H1 (cell line): Measurements from ENCODE around the gene BCL2L12. TPM values are rescaled to one million over a fixed set of nuclear protein-coding genes. Genes with fewer than 3 reads are reported as not detected.

ENCODE experiments used
- CTCF ChIA-PET: fragments of 300-600 bp; sonication (Branson Sonifier 250); formaldehyde crosslinking; loops from one replicate; lab custom pipeline; 2021; ENCODE audit not compliant: partially characterized antibody; lab: Charles Lee
- POLR2A ChIA-PET: fragments of 300-600 bp; sonication (Branson Sonifier 250); formaldehyde crosslinking; loops from one replicate; lab custom pipeline; 2021; ENCODE audit warnings: inconsistent platforms; ENCODE audit not compliant: partially characterized antibody; lab: Charles Lee
- DNase-seq, 2 experiments: peaks; one replicate each; pipeline versions ENCODE4 v3.0.0 to v3.0.0-alpha.2; 2010 to 2022; ENCODE audit warnings: low spot score in 2 of 2, low read depth in 1 of 2, mixed read lengths in 1 of 2
- FAIRE-seq: peaks from 2 replicates; lab custom pipeline; 2011; peaks lifted over from hg19 to GRCh38; lab: Jason Lieb, UNC
- H2AFZ ChIP-seq: 2 replicates; pipeline ENCODE4 v1.8.1; 2012; ENCODE audit warnings: low read length, inconsistent platforms
- H2AK5ac ChIP-seq: 2 replicates; pipeline ENCODE4 v1.6.1; 2013; ENCODE audit warnings: low read depth, low read length
- H2BK120ac ChIP-seq: replicated peaks from 2 replicates; pipeline ENCODE3; 2013; ENCODE audit warnings: low read depth, low read length, inconsistent platforms
- H2BK12ac ChIP-seq: 2 replicates; pipeline ENCODE4 v1.6.1; 2013; ENCODE audit warnings: low read depth, low read length
- H2BK15ac ChIP-seq: 2 replicates; pipeline ENCODE4 v1.6.1; 2013; ENCODE audit warnings: low read length
- H2BK20ac ChIP-seq: 2 replicates; pipeline ENCODE4 v1.6.1; 2013; ENCODE audit warnings: low read length
- H2BK5ac ChIP-seq: 2 replicates; pipeline ENCODE4 v1.6.1; 2013; ENCODE audit warnings: low read depth, low read length
- H3K14ac ChIP-seq: 2 replicates; pipeline ENCODE4 v1.6.1; 2013; ENCODE audit warnings: inconsistent platforms; ENCODE audit not compliant: insufficient read length
- H3K18ac ChIP-seq: 2 replicates; pipeline ENCODE4 v1.6.1; 2013; ENCODE audit warnings: low read length; ENCODE audit errors: extremely low read depth
- H3K23ac ChIP-seq: 2 replicates; pipeline ENCODE4 v1.6.1; 2013; ENCODE audit warnings: inconsistent platforms; ENCODE audit not compliant: insufficient read length
- H3K23me2 ChIP-seq: 2 replicates; pipeline ENCODE4 v1.6.1; 2013; ENCODE audit warnings: low read depth, low read length
- H3K27ac ChIP-seq: 2 replicates; pipeline ENCODE4 v1.6.1; 2011; ENCODE audit warnings: low read depth, low read length, inconsistent platforms
- H3K27me3 ChIP-seq, 4 experiments: replicated peaks in 1 of 4; 1 replicate in 1 of 4; 2 replicates in 3 of 4; pipeline versions ENCODE4 v1.6.1 to v1.8.1; 2011 to 2013; ENCODE audit warnings: low read length in 3 of 4, mild to moderate bottlenecking in 3 of 4, inconsistent platforms in 2 of 4, mixed read lengths in 2 of 4, moderate library complexity in 1 of 4; ENCODE audit not compliant: control insufficient read depth in 3 of 4, insufficient read depth in 3 of 4; ENCODE audit errors: extremely low read depth in 1 of 4
- H3K36me3 ChIP-seq, 4 experiments: 2 replicates each; pipeline versions ENCODE4 v1.6.1 to v1.8.1; 2011 to 2013; ENCODE audit warnings: mild to moderate bottlenecking in 4 of 4, low read length in 3 of 4, moderate library complexity in 2 of 4, control low read depth in 1 of 4, inconsistent platforms in 1 of 4; ENCODE audit not compliant: insufficient read depth in 4 of 4, control insufficient read depth in 2 of 4
- H3K4ac ChIP-seq: replicated peaks from 2 replicates; pipeline ENCODE3; 2013; ENCODE audit warnings: low read length, low read depth, mixed read lengths, inconsistent platforms; ENCODE audit not compliant: insufficient read length
- H3K4me1 ChIP-seq, 4 experiments: replicated peaks in 1 of 4; 1 replicate in 1 of 4; 2 replicates in 3 of 4; pipeline versions ENCODE4 v1.6.1 to v1.8.1; 2011 to 2013; ENCODE audit warnings: low read length in 3 of 4, inconsistent platforms in 2 of 4, mixed read lengths in 1 of 4; ENCODE audit not compliant: insufficient read depth in 4 of 4, control insufficient read depth in 3 of 4
- H3K4me2 ChIP-seq, 2 experiments: 2 replicates each; pipeline versions ENCODE4 v1.6.1 to v1.8.1; 2011 to 2013; ENCODE audit warnings: low read depth in 2 of 2, low read length in 2 of 2, control low read depth in 1 of 2, inconsistent platforms in 1 of 2, mild to moderate bottlenecking in 1 of 2; ENCODE audit not compliant: insufficient read depth in 1 of 2
- H3K4me3 ChIP-seq, 4 experiments: fragments of 200-600, 300-600 bp in 1 of 4; sonication (generic), shearing (Covaris generic), sonication (Bioruptor Twin) in 1 of 4; 2 replicates each; pipeline versions ENCODE4 v1.5.1 to v1.8.1; 2011 to 2016; ENCODE audit warnings: low read length in 4 of 4, low read depth in 3 of 4, control low read depth in 2 of 4, inconsistent platforms in 2 of 4, mild to moderate bottlenecking in 2 of 4, mixed read lengths in 1 of 4, moderate library complexity in 1 of 4; ENCODE audit not compliant: insufficient read depth in 2 of 4; ENCODE audit errors: extremely low read depth in 1 of 4
- H3K56ac ChIP-seq: replicated peaks from 2 replicates; pipeline ENCODE3; 2013; ENCODE audit warnings: low read depth, mild to moderate bottlenecking, mixed read lengths, low read length, inconsistent platforms; ENCODE audit not compliant: insufficient read length
- H3K79me1 ChIP-seq: 2 replicates; pipeline ENCODE4 v1.6.1; 2013; ENCODE audit warnings: low read depth, low read length, control low read depth
- H3K79me2 ChIP-seq, 2 experiments: 2 replicates each; pipeline versions ENCODE4 v1.6.1 to v1.8.1; 2012 to 2013; ENCODE audit warnings: low read length in 2 of 2, mild to moderate bottlenecking in 2 of 2, inconsistent platforms in 1 of 2; ENCODE audit not compliant: insufficient read depth in 2 of 2, control insufficient read depth in 1 of 2
- H3K9ac ChIP-seq, 4 experiments: replicated peaks in 1 of 4; 1 replicate in 1 of 4; 2 replicates in 3 of 4; pipeline versions ENCODE4 v1.6.1 to v1.8.1; 2011 to 2013; ENCODE audit warnings: low read depth in 3 of 4, low read length in 3 of 4, control low read depth in 2 of 4, mild to moderate bottlenecking in 2 of 4, moderate library complexity in 2 of 4, inconsistent platforms in 1 of 4; ENCODE audit errors: extremely low read depth in 1 of 4
- H3K9me3 ChIP-seq, 2 experiments: 2 replicates each; pipeline versions ENCODE4 v1.6.1 to v1.8.1; 2012 to 2013; ENCODE audit warnings: mild to moderate bottlenecking in 2 of 2, moderate library complexity in 2 of 2, control low read depth in 1 of 2, inconsistent platforms in 1 of 2, low read depth in 1 of 2, low read length in 1 of 2, mixed read lengths in 1 of 2; ENCODE audit not compliant: insufficient read depth in 2 of 2
- H4K20me1 ChIP-seq, 2 experiments: replicated peaks in 1 of 2; 2 replicates each; pipeline versions ENCODE3 to v1.8.1; 2011 to 2013; ENCODE audit warnings: inconsistent platforms in 2 of 2, low read length in 2 of 2, mild to moderate bottlenecking in 1 of 2; ENCODE audit not compliant: insufficient read depth in 2 of 2, control insufficient read depth in 1 of 2
- H4K5ac ChIP-seq: 2 replicates; pipeline ENCODE4 v1.6.1; 2013; ENCODE audit warnings: low read length, low read depth, mixed read lengths, inconsistent platforms; ENCODE audit not compliant: insufficient read length
- H4K8ac ChIP-seq: 2 replicates; pipeline ENCODE4 v1.8.0; 2013; ENCODE audit warnings: mild to moderate bottlenecking, moderate library complexity, low read length, inconsistent platforms; ENCODE audit not compliant: insufficient read depth; ENCODE audit errors: extremely low read depth
- H4K91ac ChIP-seq: replicated peaks from 2 replicates; pipeline ENCODE3; 2013; ENCODE audit warnings: low read length, mixed read lengths, inconsistent platforms; ENCODE audit not compliant: insufficient read length
- KDM4A ChIP-seq: IDR thresholded peaks from one replicate; pipeline ENCODE4 v1.7.1; 2012; ENCODE audit warnings: low read depth, mild to moderate bottlenecking, moderate library complexity, low read length, inconsistent platforms; ENCODE audit not compliant: severe bottlenecking
- KDM5A ChIP-seq: fragments of 200-600 bp; IDR thresholded peaks from 2 replicates; pipeline ENCODE4 v1.7.1; 2012; ENCODE audit warnings: mild to moderate bottlenecking, low read length, inconsistent platforms, mixed read lengths
- NANOG ChIP-seq: IDR thresholded peaks from 2 replicates; pipeline ENCODE4 v1.6.1; 2011; ENCODE audit warnings: low read length, low read depth, mild to moderate bottlenecking, inconsistent platforms; ENCODE audit not compliant: insufficient read depth, poor library complexity, severe bottlenecking
- RAD21 ChIP-seq, 2 experiments: IDR thresholded peaks in 1 of 2; conservative IDR thresholded peaks in 1 of 2; 2 replicates each; pipeline ENCODE4 v1.6.1; 2011; ENCODE audit warnings: low read depth in 2 of 2, low read length in 2 of 2, improper control_type of control experiment in 1 of 2, inconsistent platforms in 1 of 2, mild to moderate bottlenecking in 1 of 2, moderate library complexity in 1 of 2
- RBBP5 ChIP-seq: IDR thresholded peaks from 2 replicates; pipeline ENCODE4 v1.7.1; 2012; ENCODE audit warnings: low read depth, mild to moderate bottlenecking, inconsistent platforms, low read length, moderate library complexity, borderline replicate concordance
- SUZ12 ChIP-seq: fragments of 200-600 bp; sonication (generic); IDR thresholded peaks from 2 replicates; pipeline ENCODE4 v1.6.1; 2012; ENCODE audit warnings: mild to moderate bottlenecking, inconsistent platforms, low read length, moderate library complexity, mixed read lengths
- TEAD4 ChIP-seq: IDR thresholded peaks from 2 replicates; pipeline ENCODE4 v1.6.1; 2012; ENCODE audit warnings: low read depth, low read length, inconsistent platforms, mixed read lengths
- USF2 ChIP-seq: IDR thresholded peaks from 2 replicates; pipeline ENCODE4 v1.6.1; 2011; ENCODE audit warnings: low read length, improper control_type of control experiment
- WGBS, 2 experiments: shearing (Covaris generic) in 1 of 2; methylation state at CpG; one replicate each; pipeline versions ENCODE4 v1.1.6 to v1.1.7; 2013 to 2015; ENCODE audit warnings: low lambda C conversion rate in 2 of 2, mixed read lengths in 2 of 2, inconsistent platforms in 1 of 2, low coverage in 1 of 2, missing lambda C conversion rate in 1 of 2; ENCODE audit not compliant: insufficient replicate concordance in 2 of 2, insufficient coverage in 1 of 2, insufficient read length in 1 of 2; ENCODE audit errors: extremely low coverage in 1 of 2, missing lambda C conversion rate in 1 of 2; 5-methylcytosine and 5-hydroxymethylcytosine counted together
- polyA plus RNA-seq, 7 experiments: library from polyadenylated mRNA; depleted of rRNA in 3 of 7; stranded (reverse) in 5 of 7; unstranded in 2 of 7; fragments of >200 nt in 5 of 7; fragments of 200-250 nt in 2 of 7; gene quantifications; 1 replicate in 5 of 7; 2 replicates in 1 of 7; 4 replicates in 1 of 7; pipeline versions ENCODE4 v1.2.1 to v1.2.3, GENCODE V29; 2011 to 2013; ENCODE audit warnings: missing spikeins in 2 of 7, mixed read lengths in 2 of 7
- total RNA-seq: library from RNA; stranded (reverse); fragmentation: NEBNext Ultra II Directional; extraction: Animal tissue kit (Norgen Biotek cat#: 25700); gene quantifications from 2 replicates; pipeline ENCODE4 v1.2.1, GENCODE V29; 2021
- TF ChIP-seq, protein P1 (sequence below), 3 experiments: IDR thresholded peaks; 1 replicate in 2 of 3; 2 replicates in 1 of 3; pipeline versions ENCODE4 v1.5.1 to v1.6.1; 2011; ENCODE audit warnings: low read length in 3 of 3, mild to moderate bottlenecking in 3 of 3, inconsistent platforms in 2 of 3, low read depth in 1 of 3, moderate library complexity in 1 of 3; ENCODE audit not compliant: insufficient read depth in 1 of 3; ENCODE audit errors: control extremely low read depth in 1 of 3

Gene BCL2L12
- total and polyA plus RNA-seq, 2 of the 8 experiments (the other 6 are each of a cell fraction or from before 2014, with no cell fraction given) = 126 to 209 TPM

DNA sequence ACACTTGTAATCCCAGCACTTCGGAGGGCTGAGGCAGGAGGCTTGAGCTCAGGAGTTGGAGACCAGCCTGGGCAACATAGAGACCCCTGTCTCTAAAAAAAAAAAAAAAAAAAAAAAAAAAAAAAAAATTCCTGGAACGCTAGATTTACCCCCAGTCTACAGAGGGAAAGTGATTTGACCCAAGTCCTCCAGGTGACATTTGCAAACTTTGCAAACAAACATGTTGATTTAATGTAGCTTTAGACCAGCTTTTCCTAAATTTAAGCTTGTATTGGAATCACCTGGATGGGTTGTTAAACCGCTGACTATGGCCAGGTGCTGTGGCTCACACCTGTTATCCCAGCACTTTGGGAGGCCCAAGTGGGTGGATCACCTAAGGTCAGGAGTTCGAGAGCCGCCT lies 33.6 kb downstream of the BCL2L12 start:
- ChIA-PET CTCF (interaction anchor here (1.2 to 1.9 kb wide), 2 partner anchors 9 to 11 kb away, joined by 3 to 4 read pairs; no protein-coding TSS in a partner anchor), POLR2A (interaction anchor here (0.9 to 3.9 kb wide), 8 partner anchors 8 to 106 kb away, joined by 3 to 14 read pairs (median 4); partner anchors contain the start of genes ADM5 and CPT1C)
- TF ChIP-seq KDM5A (no peak), RBBP5 (no peak), SUZ12 (no peak), TEAD4 (no peak), KDM4A (no peak), USF2 (no peak), RAD21 (IDR thresholded peaks at IDR 0.05 in 1 of 2, conservative IDR thresholded peaks at IDR 0.05 in 1 of 2; ENCODE audit: low read depth in 2 of 2, low read length in 2 of 2) (no peak), NANOG (no peak)
- TF ChIP-seq, protein P1, sequence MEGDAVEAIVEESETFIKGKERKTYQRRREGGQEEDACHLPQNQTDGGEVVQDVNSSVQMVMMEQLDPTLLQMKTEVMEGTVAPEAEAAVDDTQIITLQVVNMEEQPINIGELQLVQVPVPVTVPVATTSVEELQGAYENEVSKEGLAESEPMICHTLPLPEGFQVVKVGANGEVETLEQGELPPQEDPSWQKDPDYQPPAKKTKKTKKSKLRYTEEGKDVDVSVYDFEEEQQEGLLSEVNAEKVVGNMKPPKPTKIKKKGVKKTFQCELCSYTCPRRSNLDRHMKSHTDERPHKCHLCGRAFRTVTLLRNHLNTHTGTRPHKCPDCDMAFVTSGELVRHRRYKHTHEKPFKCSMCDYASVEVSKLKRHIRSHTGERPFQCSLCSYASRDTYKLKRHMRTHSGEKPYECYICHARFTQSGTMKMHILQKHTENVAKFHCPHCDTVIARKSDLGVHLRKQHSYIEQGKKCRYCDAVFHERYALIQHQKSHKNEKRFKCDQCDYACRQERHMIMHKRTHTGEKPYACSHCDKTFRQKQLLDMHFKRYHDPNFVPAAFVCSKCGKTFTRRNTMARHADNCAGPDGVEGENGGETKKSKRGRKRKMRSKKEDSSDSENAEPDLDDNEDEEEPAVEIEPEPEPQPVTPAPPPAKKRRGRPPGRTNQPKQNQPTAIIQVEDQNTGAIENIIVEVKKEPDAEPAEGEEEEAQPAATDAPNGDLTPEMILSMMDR (IDR thresholded peaks at IDR 0.05; ENCODE audit: control extremely low read depth in 1 of 3, insufficient read depth in 1 of 3, low read depth in 1 of 3, low read length in 3 of 3) = no peak

More for the DNA sequence above, 33.6 kb downstream of the BCL2L12 start:
- no peak overlapping the region for H4K8ac ChIP-seq
- peaks cover 0 to 1% of the 10 kb centered on the region in 2 experiments for H4K20me1 ChIP-seq
- H4K91ac ChIP-seq = no peak overlapping the region
- no peak for FAIRE-seq
- no peak overlapping the region for H3K14ac ChIP-seq
- no peak overlapping the region for H3K4me2 ChIP-seq
- DNase-seq = no peak
- no peak overlapping the region for H2AK5ac ChIP-seq
- H3K56ac ChIP-seq = no peak overlapping the region
- no peaks in the 10 kb centered on the region for H3K9me3 ChIP-seq
- no peak overlapping the region for H3K27ac ChIP-seq
- H2BK5ac ChIP-seq = no peak overlapping the region
- no peaks in the 10 kb centered on the region for H3K23me2 ChIP-seq
- no peak overlapping the region for H3K4ac ChIP-seq
- peaks cover 6 to 18% (median 13%) of the 10 kb centered on the region in 4 experiments for H3K36me3 ChIP-seq
- H3K27me3 ChIP-seq = no peaks in the 10 kb centered on the region
- no peak overlapping the region for H2BK12ac ChIP-seq
- no peaks in the 10 kb centered on the region for H3K4me1 ChIP-seq
- H2AFZ ChIP-seq = no peak overlapping the region
- 88% methylated on average over 5 of the region's 5 CpGs; no CpG with 5 or more reads in 1 of the 2 experiments for WGBS, 2 experiments
- no peak overlapping the region for H2BK20ac ChIP-seq
- H3K18ac ChIP-seq = no peak overlapping the region
- H3K9ac ChIP-seq = no peak overlapping the region
- H3K79me1 ChIP-seq = no peaks in the 10 kb centered on the region
- no peak overlapping the region for H4K5ac ChIP-seq
- H3K23ac ChIP-seq = no peak overlapping the region
- no peak overlapping the region for H2BK120ac ChIP-seq
- no peak overlapping the region for H2BK15ac ChIP-seq
- no peaks in the 10 kb centered on the region for H3K79me2 ChIP-seq
- no peak overlapping the region for H3K4me3 ChIP-seq
